CD4-positive, CD25-positive, alpha-beta regulatory T cell (primary cell): ENCODE measurements around the gene DELE1. TPM values are rescaled to one million over a fixed set of nuclear protein-coding genes. Genes with fewer than 3 reads are reported as not detected.
A peak's percentile ranks its signal among the peaks of the same experiment; 100 is the strongest.

Experiments used
- ATAC-seq, 2 donors: fragments of 150-1000 bp; cut with Tn5 transposase; one replicate each; pipeline ENCODE4 v1.10.0; 2021; ENCODE audit warnings: low read depth in 2 of 2, moderate number of reproducible peaks in 2 of 2, moderate library complexity in 1 of 2
- DNase-seq, 3 donors: peaks; one replicate each; pipeline versions ENCODE4 v3.0.0 to v3.0.0-alpha.2; 2012 to 2022; ENCODE audit warnings: mixed read lengths in 1 of 3
- H3K27ac ChIP-seq: one replicate; pipeline ENCODE4 v1.7.0; 2013; ENCODE audit warnings: mild to moderate bottlenecking, low read length; ENCODE audit not compliant: insufficient read depth, poor library complexity, severe bottlenecking
- H3K27me3 ChIP-seq: one replicate; pipeline ENCODE4 v1.7.0; 2013; ENCODE audit warnings: low read length; ENCODE audit not compliant: control insufficient read depth, insufficient read depth
- H3K36me3 ChIP-seq: one replicate; pipeline ENCODE4 v1.7.0; 2013; ENCODE audit warnings: mild to moderate bottlenecking, low read length, moderate library complexity; ENCODE audit not compliant: control insufficient read depth, insufficient read depth
- H3K4me1 ChIP-seq: 2 replicates; pipeline ENCODE4 v1.7.0; 2013; ENCODE audit warnings: mild to moderate bottlenecking, low read length; ENCODE audit not compliant: insufficient read depth, control insufficient read depth, poor library complexity, severe bottlenecking
- H3K4me3 ChIP-seq: one replicate; pipeline ENCODE4 v1.7.0; 2013; ENCODE audit warnings: low read depth, mild to moderate bottlenecking, low read length, moderate library complexity
- H3K9me3 ChIP-seq, 2 experiments: 1 replicate in 1 of 2; 2 replicates in 1 of 2; pipeline ENCODE4 v1.7.0; 2013; ENCODE audit warnings: low read length in 2 of 2, mild to moderate bottlenecking in 1 of 2, moderate library complexity in 1 of 2; ENCODE audit not compliant: control insufficient read depth in 2 of 2
- H3K27ac Mint-ChIP-seq, 3 donors: one replicate each; pipeline ENCODE4 v1.8.0; 2020 to 2022; ENCODE audit warnings: mild to moderate bottlenecking in 3 of 3, mixed read lengths in 3 of 3, moderate library complexity in 2 of 3
- H3K27me3 Mint-ChIP-seq: one replicate; pipeline ENCODE4 v1.8.0; 2022; ENCODE audit warnings: mild to moderate bottlenecking, mixed read lengths
- H3K36me3 Mint-ChIP-seq: one replicate; pipeline ENCODE4 v1.8.0; 2020; ENCODE audit warnings: mixed read lengths
- H3K4me1 Mint-ChIP-seq, 4 donors: one replicate each; pipeline ENCODE4 v1.8.0; 2020 to 2022; ENCODE audit warnings: mixed read lengths in 4 of 4, mild to moderate bottlenecking in 1 of 4
- H3K4me3 Mint-ChIP-seq, 4 donors: one replicate each; pipeline ENCODE4 v1.8.0; 2020 to 2022; ENCODE audit warnings: mild to moderate bottlenecking in 4 of 4, mixed read lengths in 4 of 4, moderate library complexity in 3 of 4
- H3K9me3 Mint-ChIP-seq, 7 donors: one replicate each; pipeline ENCODE4 v1.8.0; 2020 to 2022; ENCODE audit warnings: mixed read lengths in 7 of 7, mild to moderate bottlenecking in 3 of 7, moderate library complexity in 2 of 7
- polyA plus RNA-seq, 4 donors: library from polyadenylated mRNA; unstranded; fragments of 300-500 nt; fragmentation: Illumina TruSeq; gene quantifications; one replicate each; pipeline ENCODE4 v1.2.3, GENCODE V29; 2021
- total RNA-seq: library from RNA; stranded (reverse); gene quantifications from one replicate; pipeline ENCODE4 v1.2.3, GENCODE V29; 2022

Gene DELE1, protein sequence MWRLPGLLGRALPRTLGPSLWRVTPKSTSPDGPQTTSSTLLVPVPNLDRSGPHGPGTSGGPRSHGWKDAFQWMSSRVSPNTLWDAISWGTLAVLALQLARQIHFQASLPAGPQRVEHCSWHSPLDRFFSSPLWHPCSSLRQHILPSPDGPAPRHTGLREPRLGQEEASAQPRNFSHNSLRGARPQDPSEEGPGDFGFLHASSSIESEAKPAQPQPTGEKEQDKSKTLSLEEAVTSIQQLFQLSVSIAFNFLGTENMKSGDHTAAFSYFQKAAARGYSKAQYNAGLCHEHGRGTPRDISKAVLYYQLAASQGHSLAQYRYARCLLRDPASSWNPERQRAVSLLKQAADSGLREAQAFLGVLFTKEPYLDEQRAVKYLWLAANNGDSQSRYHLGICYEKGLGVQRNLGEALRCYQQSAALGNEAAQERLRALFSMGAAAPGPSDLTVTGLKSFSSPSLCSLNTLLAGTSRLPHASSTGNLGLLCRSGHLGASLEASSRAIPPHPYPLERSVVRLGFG
- 88.7 TPM for total RNA-seq
- 10 to 100 TPM; 31.3 to 50.4 (median 34.3) TPM for polyA plus RNA-seq

DNA sequence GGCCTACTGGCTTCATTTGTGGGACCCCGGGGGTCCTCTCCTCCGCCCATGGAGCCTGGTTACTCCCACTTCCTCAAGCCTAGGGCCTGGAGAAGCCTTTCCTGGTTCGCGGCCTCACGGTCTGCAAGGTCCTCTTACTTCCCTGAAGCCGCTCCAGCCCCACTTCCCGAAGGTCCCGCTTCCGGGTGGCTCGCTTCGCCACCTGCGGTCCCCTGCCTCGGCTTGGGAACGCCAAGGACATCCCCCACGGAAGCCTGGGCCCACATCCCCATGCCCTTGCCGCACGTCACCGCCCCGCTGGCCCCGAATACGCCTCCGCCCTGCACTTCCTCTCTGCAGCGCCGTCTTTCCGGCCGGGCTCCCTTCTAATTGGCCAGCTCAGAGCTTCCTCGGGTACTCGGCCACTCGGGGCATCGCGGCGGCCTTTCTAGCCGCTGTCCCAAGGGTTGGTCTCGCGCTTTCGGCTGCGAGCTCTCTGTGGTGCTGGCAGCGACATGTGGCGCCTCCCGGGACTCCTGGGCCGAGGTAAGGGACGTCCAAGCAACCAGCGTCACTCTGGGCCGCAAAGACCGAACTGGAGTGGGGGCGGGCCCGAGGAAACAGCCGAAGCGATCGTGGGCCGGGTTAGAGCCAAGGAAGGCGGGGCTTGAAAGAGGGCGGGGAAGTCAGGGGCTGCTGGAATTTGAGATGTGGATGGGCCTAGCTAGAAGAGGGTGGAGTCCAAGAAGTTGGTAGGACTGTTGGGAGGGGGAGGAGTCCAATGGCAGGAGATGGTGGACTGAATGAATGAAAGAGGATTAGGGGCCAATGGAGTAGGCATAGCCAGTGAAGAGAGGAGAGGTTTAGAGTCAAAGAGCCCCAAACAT is at the start of gene DELE1:
Gene DELE1, plus strand, starts transcription at position 424 of the 866 bp plus-strand sequence. Its CDS starts 71 bp downstream, at position 495.
- Histone ChIP-seq H3K27me3 (no peaks in the 10 kb centered on the region), H3K9me3 (no peaks in the 10 kb centered on the region), H3K36me3 (peaks cover 34% of the 10 kb centered on the region), H3K4me3 (peak within 1 kb of the TSS; percentile 85), H3K27ac (peak within 1 kb of the TSS; percentile 99), H3K4me1 (peaks cover 16% of the 10 kb centered on the region)
- Mint-ChIP-seq H3K4me1 (peaks cover 14 to 46% (median 30%) of the 10 kb centered on the region in 4 donors), H3K9me3 (no peaks in the 10 kb centered on the region), H3K27ac (peak within 1 kb of the TSS; percentile 92 to 99 (median 95)), H3K4me3 (peak within 1 kb of the TSS; percentile 86 to 96 (median 93)), H3K27me3 (no peaks in the 10 kb centered on the region), H3K36me3 (peaks cover 34% of the 10 kb centered on the region)
- ATAC-seq (peak; percentile 96 to 97), DNase-seq (peak; percentile 85 to 95 (median 91))

DNA sequence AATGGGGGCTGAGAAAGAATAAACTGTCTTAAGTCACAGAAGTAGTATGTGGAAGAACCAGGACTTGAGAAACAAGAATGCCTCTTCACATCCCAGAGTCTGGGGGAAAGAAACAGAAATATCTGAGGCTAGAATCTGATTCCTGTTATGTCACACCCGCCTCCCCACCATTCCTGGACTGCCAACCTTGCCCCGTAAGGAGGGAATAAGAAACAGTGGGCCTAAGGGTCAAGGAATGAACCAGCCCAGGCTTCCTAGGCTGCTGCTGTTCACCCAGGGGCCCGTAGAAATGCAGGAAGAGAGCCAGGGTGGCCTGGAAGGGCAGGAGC is 49.8 kb upstream of the DELE1 start:
- Histone ChIP-seq H3K36me3 (no peaks in the 10 kb centered on the region), H3K27me3 (peaks cover 17% of the 10 kb centered on the region), H3K27ac (no peak overlapping the region), H3K9me3 (no peaks in the 10 kb centered on the region), H3K4me3 (no peak overlapping the region), H3K4me1 (peaks cover 33% of the 10 kb centered on the region)
- ATAC-seq (no peak), DNase-seq (no peak)
- no peak overlapping the region for H3K4me3 Mint-ChIP-seq
- H3K9me3 Mint-ChIP-seq, result peaks cover 0 to 3% (median 0%) of the 10 kb centered on the region in 7 donors
- peaks cover 0 to 27% (median 13%) of the 10 kb centered on the region in 4 donors for H3K4me1 Mint-ChIP-seq
- H3K27me3 Mint-ChIP-seq, result peaks cover 72% of the 10 kb centered on the region
- no peaks in the 10 kb centered on the region for H3K36me3 Mint-ChIP-seq
- H3K27ac Mint-ChIP-seq, result no peak overlapping the region

- no peak overlapping the region for H3K27ac ChIP-seq
- H3K4me3 ChIP-seq, result no peak overlapping the region
- Mint-ChIP-seq H3K27ac (peak overlapping the region in 1 of 3 donors; percentile 27), H3K36me3 (no peaks in the 10 kb centered on the region), H3K27me3 (peaks cover 73% of the 10 kb centered on the region), H3K9me3 (peaks cover 0 to 3% (median 0%) of the 10 kb centered on the region in 7 donors), H3K4me3 (no peak overlapping the region), H3K4me1 (peaks cover 0 to 32% (median 18%) of the 10 kb centered on the region in 4 donors)
- DNase-seq (no peak), ATAC-seq (no peak)
- H3K4me1 ChIP-seq, result peaks cover 38% of the 10 kb centered on the region
- no peaks in the 10 kb centered on the region for H3K9me3 ChIP-seq
- no peaks in the 10 kb centered on the region for H3K36me3 ChIP-seq
- peaks cover 17% of the 10 kb centered on the region for H3K27me3 ChIP-seq
Observed at GRCh38 chr5:141874262-141874964, 49.3 kb upstream of the DELE1 start.

GRCh38 chr5:141875022-141875740 is 48.5 kb upstream of the DELE1 start:
- H3K36me3 Mint-ChIP-seq, result no peaks in the 10 kb centered on the region
- H3K36me3 ChIP-seq, result no peaks in the 10 kb centered on the region
- no peak overlapping the region for H3K4me3 ChIP-seq
- DNase-seq (no peak), ATAC-seq (no peak)
- H3K27me3 ChIP-seq, result peaks cover 17% of the 10 kb centered on the region
- no peak overlapping the region for H3K27ac Mint-ChIP-seq
- H3K9me3 ChIP-seq, result no peaks in the 10 kb centered on the region
- no peak overlapping the region for H3K27ac ChIP-seq
- peak overlapping the region in 2 of 4 donors; percentile 29 to 44 for H3K4me3 Mint-ChIP-seq
- H3K4me1 Mint-ChIP-seq, result peaks cover 0 to 35% (median 19%) of the 10 kb centered on the region in 4 donors
- H3K27me3 Mint-ChIP-seq, result peaks cover 75% of the 10 kb centered on the region
- H3K4me1 ChIP-seq, result peaks cover 38% of the 10 kb centered on the region
- peaks cover 0 to 3% (median 0%) of the 10 kb centered on the region in 7 donors for H3K9me3 Mint-ChIP-seq

DNA sequence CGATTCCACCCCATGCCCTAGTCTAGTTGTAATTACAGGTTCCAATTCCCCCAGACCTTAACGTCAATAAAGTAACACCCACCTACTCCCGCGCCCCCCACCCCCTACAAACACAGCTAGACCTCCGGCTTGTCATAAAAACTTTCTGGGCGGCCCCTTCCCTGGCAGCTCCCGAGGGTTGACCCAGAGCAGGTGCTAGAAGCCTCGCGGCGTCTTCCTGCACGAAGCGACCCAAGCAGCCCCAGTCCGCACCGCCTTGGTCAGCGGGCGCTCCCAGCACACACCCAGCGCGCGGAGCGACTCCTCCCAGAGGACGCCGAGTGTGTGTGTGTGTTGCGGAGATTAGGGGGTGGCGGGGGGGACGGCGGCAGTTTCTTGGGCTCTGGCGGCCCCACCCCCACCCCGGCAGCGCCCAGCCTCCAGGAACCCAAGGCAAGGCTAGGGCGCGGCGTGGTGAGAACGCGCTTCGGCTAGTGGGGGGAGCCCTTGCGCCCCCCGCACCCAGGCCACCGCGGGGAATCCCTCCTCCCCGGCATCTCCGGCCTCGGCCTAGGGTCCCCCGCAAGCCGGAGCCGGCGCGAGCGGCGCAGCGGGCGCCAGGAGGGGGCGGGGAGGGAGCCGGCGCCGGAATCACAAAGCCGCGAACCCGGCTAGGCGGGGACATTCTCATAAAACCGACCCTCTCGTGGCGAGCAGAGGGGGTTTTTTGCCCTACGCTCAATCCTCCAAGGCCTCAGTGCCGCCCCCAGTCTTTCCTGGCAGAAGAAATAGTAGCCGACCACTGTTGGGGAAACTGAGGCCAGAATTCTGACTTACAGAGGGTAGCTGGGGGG is 47.7 kb upstream of the DELE1 start:
- H3K36me3 ChIP-seq, result no peaks in the 10 kb centered on the region
- peaks cover 0 to 3% (median 0%) of the 10 kb centered on the region in 7 donors for H3K9me3 Mint-ChIP-seq
- H3K27ac Mint-ChIP-seq, result no peak overlapping the region
- peaks cover 42% of the 10 kb centered on the region for H3K4me1 ChIP-seq
- no peaks in the 10 kb centered on the region for H3K9me3 ChIP-seq
- H3K4me1 Mint-ChIP-seq, result peaks cover 0 to 38% (median 19%) of the 10 kb centered on the region in 4 donors
- H3K27me3 ChIP-seq, result peaks cover 24% of the 10 kb centered on the region
- DNase-seq (no peak), ATAC-seq (no peak)
- H3K4me3 ChIP-seq, result no peak overlapping the region
- no peak overlapping the region for H3K27ac ChIP-seq
- peaks cover 73% of the 10 kb centered on the region for H3K27me3 Mint-ChIP-seq
- no peaks in the 10 kb centered on the region for H3K36me3 Mint-ChIP-seq
- H3K4me3 Mint-ChIP-seq, result peak overlapping the region in 3 of 4 donors; percentile 29 to 74 (median 44)

- peak overlapping the region in 1 of 3 donors; percentile 0 for H3K27ac Mint-ChIP-seq
- peaks cover 0 to 43% (median 19%) of the 10 kb centered on the region in 4 donors for H3K4me1 Mint-ChIP-seq
- no peak overlapping the region for H3K4me3 ChIP-seq
- no peaks in the 10 kb centered on the region for H3K36me3 Mint-ChIP-seq
- peaks cover 42% of the 10 kb centered on the region for H3K4me1 ChIP-seq
- H3K36me3 ChIP-seq, result no peaks in the 10 kb centered on the region
- H3K9me3 Mint-ChIP-seq, result peaks cover 0 to 3% (median 0%) of the 10 kb centered on the region in 7 donors
- H3K27me3 Mint-ChIP-seq, result peaks cover 76% of the 10 kb centered on the region
- DNase-seq (no peak), ATAC-seq (no peak)
- H3K9me3 ChIP-seq, result no peaks in the 10 kb centered on the region
- H3K4me3 Mint-ChIP-seq, result peak overlapping the region; percentile 49 to 77 (median 69)
- peaks cover 23% of the 10 kb centered on the region for H3K27me3 ChIP-seq
- no peak overlapping the region for H3K27ac ChIP-seq
Observed at GRCh38 chr5:141876628-141877355, 46.9 kb upstream of the DELE1 start.
